SU-DHL-6 (cell line): Measurements from ENCODE around the gene FEN1.

Experiments
- H2AFZ ChIP-seq: fragments of 200-600 bp; sonication (generic); 2 replicates; pipeline ENCODE4 v1.6.1; 2014; ENCODE audit warnings: low read depth, mild to moderate bottlenecking, moderate library complexity, mixed read lengths, antibody characterized with exemption, low read length; ENCODE audit not compliant: severe bottlenecking
- H3F3A ChIP-seq: fragments of 200-600 bp; shearing (Covaris generic); 2 replicates; pipeline ENCODE4 v1.6.0; 2016; ENCODE audit warnings: antibody characterized with exemption, mild to moderate bottlenecking; ENCODE audit not compliant: insufficient read depth
- H3K27ac ChIP-seq: fragments of 200-600 bp; sonication (generic); 2 replicates; pipeline ENCODE4 v1.5.1; 2016; ENCODE audit warnings: low read depth, mild to moderate bottlenecking, low read length, moderate library complexity, mixed read lengths
- H3K27me3 ChIP-seq: fragments of 200-600 bp; sonication (generic), shearing (Covaris generic); 2 replicates; pipeline ENCODE4 v1.6.0; 2014; ENCODE audit warnings: mild to moderate bottlenecking, low read length
- H3K36me3 ChIP-seq: fragments of 200-600 bp; sonication (generic); 2 replicates; pipeline ENCODE4 v1.6.1; 2014; ENCODE audit warnings: mild to moderate bottlenecking, low read length, mixed read lengths
- H3K4me2 ChIP-seq: fragments of 300-600, 200-600 bp; shearing (Covaris generic), sonication (generic); 2 replicates; pipeline ENCODE4 v1.6.0; 2014; ENCODE audit warnings: low read length, low read depth, mild to moderate bottlenecking; ENCODE audit not compliant: poor library complexity, severe bottlenecking
- H3K4me3 ChIP-seq: fragments of 200-600 bp; sonication (generic); 2 replicates; pipeline ENCODE4 v1.5.1; 2014; ENCODE audit warnings: antibody characterized with exemption, low read length, mild to moderate bottlenecking, mixed read lengths; ENCODE audit not compliant: insufficient read depth, poor library complexity, severe bottlenecking
- H3K79me2 ChIP-seq: fragments of 200-600 bp; sonication (generic); 2 replicates; pipeline ENCODE4 v1.6.1; 2014; ENCODE audit warnings: mild to moderate bottlenecking, low read length, moderate library complexity; ENCODE audit not compliant: insufficient read depth
- H3K9ac ChIP-seq: fragments of 200-600 bp; sonication (generic); 2 replicates; pipeline ENCODE4 v1.7.0; 2014; ENCODE audit warnings: mild to moderate bottlenecking, low read length
- H3K9me2 ChIP-seq: fragments of 200-600 bp; sonication (generic); replicated peaks from 2 replicates; pipeline ENCODE4 v1.6.1; 2014; ENCODE audit warnings: low read length; ENCODE audit not compliant: insufficient read depth
- H3K9me3 ChIP-seq: fragments of 200-600 bp; sonication (generic); 2 replicates; pipeline ENCODE4 v1.6.1; 2014; ENCODE audit warnings: low read length, mixed read lengths; ENCODE audit not compliant: insufficient read depth
- H4K20me1 ChIP-seq: fragments of 200-600 bp; sonication (generic); 2 replicates; pipeline ENCODE4 v1.6.1; 2014; ENCODE audit warnings: low read depth, mild to moderate bottlenecking, antibody characterized with exemption, low read length, moderate library complexity, mixed read lengths
- CTCF ChIP-seq: fragments of 200-600 bp; sonication (generic); IDR thresholded peaks from one replicate; pipeline ENCODE4 v1.5.1; 2017; ENCODE audit warnings: antibody characterized with exemption, mild to moderate bottlenecking, low read length, moderate library complexity; ENCODE audit not compliant: insufficient read depth, poor library complexity, severe bottlenecking
- EZH2phosphoT487 ChIP-seq: fragments of 200-600 bp; sonication (generic), shearing (Covaris generic); conservative IDR thresholded peaks from 2 replicates; pipeline ENCODE4 v1.6.1; 2018; ENCODE audit warnings: mild to moderate bottlenecking, antibody characterized with exemption, low read length, moderate library complexity, mixed read lengths

Gene FEN1

GRCh38 chr11:61797263-61797944 is 4.7 kb downstream of the FEN1 start:
- no peaks in the 10 kb centered on the region for H3K9me3 ChIP-seq
- H2AFZ ChIP-seq = no peak overlapping the region
- peak overlapping the region; percentile 9 for H3K4me2 ChIP-seq
- H4K20me1 ChIP-seq = peaks cover 12% of the 10 kb centered on the region; the same call in 1 of the 2 replicates
- H3K27ac ChIP-seq = no peak overlapping the region
- peaks cover 32% of the 10 kb centered on the region for H3F3A ChIP-seq
- H3K36me3 ChIP-seq = peaks cover 20% of the 10 kb centered on the region
- TF ChIP-seq CTCF = peak; percentile 93
- no peak for TF ChIP-seq EZH2phosphoT487
- H3K9me2 ChIP-seq = no peaks in the 10 kb centered on the region
- H3K9ac ChIP-seq = no peak overlapping the region
- H3K27me3 ChIP-seq = no peaks in the 10 kb centered on the region
- H3K4me3 ChIP-seq = no peak overlapping the region
- H3K79me2 ChIP-seq = peaks cover 73% of the 10 kb centered on the region

DNA sequence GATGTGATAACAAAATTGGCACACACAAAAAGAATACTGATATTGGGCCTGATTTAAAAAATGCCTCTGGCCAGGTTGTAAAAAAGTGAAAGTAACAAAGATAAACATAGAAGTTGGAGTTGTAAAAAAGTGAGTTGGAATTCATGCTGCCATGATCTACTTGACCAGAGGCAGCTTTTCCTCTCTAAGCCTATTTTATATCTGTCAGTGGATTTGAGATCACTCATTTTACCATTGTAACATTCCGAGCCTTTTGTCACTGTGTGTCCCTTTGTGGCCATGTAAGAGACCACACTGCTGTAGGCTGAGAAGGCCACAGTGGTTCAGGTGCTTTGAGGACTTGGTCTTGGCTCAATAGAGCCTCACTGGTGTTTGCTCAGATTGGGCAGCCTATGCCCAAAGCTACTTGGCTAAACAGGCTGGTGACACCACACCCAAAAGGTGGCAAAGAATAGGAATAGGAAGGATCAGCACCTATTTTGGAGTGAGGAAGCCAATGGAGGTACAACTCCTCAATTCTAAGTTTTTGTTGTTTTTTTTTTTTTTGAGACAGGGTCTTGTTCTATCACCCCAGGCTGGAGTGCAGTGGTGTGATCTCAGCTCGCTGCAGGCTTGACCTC is 7.1 kb downstream of the FEN1 start:
- H3F3A ChIP-seq = peaks cover 32% of the 10 kb centered on the region
- no peak overlapping the region for H3K4me3 ChIP-seq
- H3K4me2 ChIP-seq = no peak overlapping the region
- H3K27me3 ChIP-seq = no peaks in the 10 kb centered on the region
- H3K36me3 ChIP-seq = peaks cover 14% of the 10 kb centered on the region
- no peaks in the 10 kb centered on the region for H3K9me3 ChIP-seq
- H3K27ac ChIP-seq = no peak overlapping the region
- H2AFZ ChIP-seq = no peak overlapping the region
- no peak overlapping the region for H3K9ac ChIP-seq
- H3K9me2 ChIP-seq = no peaks in the 10 kb centered on the region
- H3K79me2 ChIP-seq = peaks cover 52% of the 10 kb centered on the region
- TF ChIP-seq EZH2phosphoT487 (no peak), CTCF (no peak)
- peaks cover 10% of the 10 kb centered on the region; the same call in 1 of the 2 replicates for H4K20me1 ChIP-seq

GRCh38 chr11:61800331-61801281 is 7.9 kb downstream of the FEN1 start:
- Histone ChIP-seq H4K20me1 (peaks cover 4% of the 10 kb centered on the region; the same call in 1 of the 2 replicates), H3K27me3 (no peaks in the 10 kb centered on the region), H3F3A (peaks cover 32% of the 10 kb centered on the region), H3K79me2 (peaks cover 44% of the 10 kb centered on the region), H3K9ac (no peak overlapping the region), H2AFZ (no peak overlapping the region), H3K27ac (no peak overlapping the region; the same call in 1 of the 2 replicates), H3K4me3 (no peak overlapping the region), H3K4me2 (no peak overlapping the region), H3K36me3 (peaks cover 11% of the 10 kb centered on the region; the same call in 1 of the 2 replicates), H3K9me2 (no peaks in the 10 kb centered on the region), H3K9me3 (no peaks in the 10 kb centered on the region)
- TF ChIP-seq EZH2phosphoT487 = no peak
- TF ChIP-seq CTCF = no peak
